OCI-LY3 (cell line): Measurements from ENCODE around the gene ESRRG.

Source experiments
- EZH2phosphoT487 ChIP-seq: fragments of 200-600 bp; shearing (Covaris generic); IDR thresholded peaks from 2 replicates; pipeline ENCODE4 v1.6.1; 2018; ENCODE audit warnings: antibody characterized with exemption, mixed run types, low read depth
- TF ChIP-seq, protein P1 (sequence below): fragments of 200-600, 300-600 bp; sonication (generic); IDR thresholded peaks from 2 replicates; pipeline ENCODE4 v1.5.1; 2014; ENCODE audit warnings: antibody characterized with exemption, low read length, low read depth

DNA sequence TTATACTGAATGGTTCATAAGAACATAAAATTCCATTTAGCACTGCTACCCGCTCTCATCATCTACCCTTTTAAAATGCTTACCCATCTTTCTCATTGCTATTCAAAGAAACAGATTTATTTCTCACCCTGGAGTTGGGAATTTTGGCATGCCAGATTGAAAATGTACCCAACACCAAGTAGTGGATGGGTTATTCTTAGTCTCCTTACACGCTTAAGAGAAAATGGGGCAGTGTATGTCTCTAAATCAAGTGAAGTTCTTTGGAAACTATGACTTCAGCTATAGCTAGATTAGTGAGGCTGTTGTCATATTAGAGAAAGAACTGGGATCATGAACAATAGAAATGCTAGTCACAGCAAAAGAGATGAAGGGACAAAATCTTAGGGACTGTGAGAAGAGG is 27.7 kb upstream of the ESRRG start:
- TF ChIP-seq, protein P1, sequence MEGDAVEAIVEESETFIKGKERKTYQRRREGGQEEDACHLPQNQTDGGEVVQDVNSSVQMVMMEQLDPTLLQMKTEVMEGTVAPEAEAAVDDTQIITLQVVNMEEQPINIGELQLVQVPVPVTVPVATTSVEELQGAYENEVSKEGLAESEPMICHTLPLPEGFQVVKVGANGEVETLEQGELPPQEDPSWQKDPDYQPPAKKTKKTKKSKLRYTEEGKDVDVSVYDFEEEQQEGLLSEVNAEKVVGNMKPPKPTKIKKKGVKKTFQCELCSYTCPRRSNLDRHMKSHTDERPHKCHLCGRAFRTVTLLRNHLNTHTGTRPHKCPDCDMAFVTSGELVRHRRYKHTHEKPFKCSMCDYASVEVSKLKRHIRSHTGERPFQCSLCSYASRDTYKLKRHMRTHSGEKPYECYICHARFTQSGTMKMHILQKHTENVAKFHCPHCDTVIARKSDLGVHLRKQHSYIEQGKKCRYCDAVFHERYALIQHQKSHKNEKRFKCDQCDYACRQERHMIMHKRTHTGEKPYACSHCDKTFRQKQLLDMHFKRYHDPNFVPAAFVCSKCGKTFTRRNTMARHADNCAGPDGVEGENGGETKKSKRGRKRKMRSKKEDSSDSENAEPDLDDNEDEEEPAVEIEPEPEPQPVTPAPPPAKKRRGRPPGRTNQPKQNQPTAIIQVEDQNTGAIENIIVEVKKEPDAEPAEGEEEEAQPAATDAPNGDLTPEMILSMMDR, result no peak
- no peak for TF ChIP-seq EZH2phosphoT487
